A673 (cell line): ENCODE measurements around the gene TUBA3C. TPM values are rescaled to one million over a fixed set of nuclear protein-coding genes. Genes with fewer than 3 reads are reported as not detected.

Source experiments
- BruUV-seq: library from RNA; stranded (reverse); fragments of 400-500 nt; replicated peaks from 2 replicates; lab custom pipeline; 2021; lab: Mats Ljungman, UMichigan
- CTCF ChIA-PET: fragments of 300-600 bp; sonication (Branson Sonifier 250); formaldehyde crosslinking; loops from one replicate; lab custom pipeline; 2022; ENCODE audit warnings: antibody characterized with exemption; lab: Charles Lee
- POLR2A ChIA-PET: fragments of 300-600 bp; sonication (Branson Sonifier 250); formaldehyde crosslinking; loops from one replicate; lab custom pipeline; 2022; ENCODE audit warnings: antibody characterized with exemption; ENCODE audit not compliant: low non-redundant PET; lab: Charles Lee
- DNase-seq: peaks from one replicate; pipeline ENCODE4 v3.0.0-alpha.2; 2015; ENCODE audit warnings: low spot score
- H3K27ac ChIP-seq: fragments of 200-600 bp; sonication (generic); 2 replicates; pipeline ENCODE4 v1.5.1; 2016; ENCODE audit warnings: mixed run types, low read depth, mild to moderate bottlenecking, mixed read lengths, antibody characterized with exemption, low read length; ENCODE audit not compliant: poor library complexity, severe bottlenecking
- H3K27me3 ChIP-seq: fragments of 200-600 bp; sonication (generic); replicated peaks from 2 replicates; pipeline ENCODE4 v1.6.1; 2017; ENCODE audit warnings: mixed run types, low read depth, mild to moderate bottlenecking, mixed read lengths, antibody characterized with exemption, low read length; ENCODE audit not compliant: insufficient read depth, poor library complexity
- H3K36me3 ChIP-seq: fragments of 200-600 bp; sonication (generic); 2 replicates; pipeline ENCODE4 v1.6.1; 2016; ENCODE audit warnings: mixed run types, mild to moderate bottlenecking, mixed read lengths, antibody characterized with exemption, low read length; ENCODE audit not compliant: insufficient read depth, poor library complexity, severe bottlenecking
- H3K4me1 ChIP-seq: fragments of 200-600 bp; sonication (generic); 2 replicates; pipeline ENCODE4 v1.6.1; 2017; ENCODE audit warnings: mixed run types, mild to moderate bottlenecking, mixed read lengths, antibody characterized with exemption, low read length; ENCODE audit not compliant: insufficient read depth, poor library complexity, severe bottlenecking
- H3K4me3 ChIP-seq: fragments of 200-600 bp; sonication (generic); 2 replicates; pipeline ENCODE4 v1.5.1; 2016; ENCODE audit warnings: low read depth, mixed run types, mild to moderate bottlenecking, mixed read lengths, low read length; ENCODE audit not compliant: poor library complexity, severe bottlenecking
- H3K9me3 ChIP-seq: fragments of 200-600 bp; sonication (generic); 2 replicates; pipeline ENCODE4 v1.6.1; 2016; ENCODE audit warnings: mixed run types, low read depth, mild to moderate bottlenecking, mixed read lengths, antibody characterized with exemption, low read length; ENCODE audit not compliant: poor library complexity, severe bottlenecking
- EZH2 ChIP-seq: fragments of 200-600 bp; sonication (generic); IDR thresholded peaks from 2 replicates; pipeline ENCODE4 v1.6.1; 2017; ENCODE audit warnings: borderline replicate concordance, low read depth, mild to moderate bottlenecking, mixed read lengths, antibody characterized with exemption, low read length; ENCODE audit not compliant: poor library complexity, severe bottlenecking
- intact Hi-C: fragments of 100-400 bp; cut with micrococcal nuclease; formaldehyde crosslinking; loops from one replicate; pipeline ENCODE4 v1.10.0; 2022; ENCODE audit not compliant: unreplicated experiment
- total RNA-seq: library from RNA; stranded (reverse); gene quantifications from 2 replicates; pipeline ENCODE4 v1.2.3, GENCODE V29; 2021
- TF ChIP-seq, protein P1 (sequence below): fragments of 300-800, 200-600 bp; sonication (generic); conservative IDR thresholded peaks from 2 replicates; pipeline ENCODE4 v1.5.1; 2017; ENCODE audit warnings: low read depth, mild to moderate bottlenecking, antibody characterized with exemption, low read length, moderate library complexity, mixed read lengths

TUBA3C gene
- total RNA-seq, 1 experiment from 2014 or later: not detected

- Histone ChIP-seq H3K4me3 (no peak overlapping the region), H3K27me3 (no peaks in the 10 kb centered on the region), H3K4me1 (peaks cover 8% of the 10 kb centered on the region), H3K36me3 (no peaks in the 10 kb centered on the region), H3K9me3 (no peaks in the 10 kb centered on the region), H3K27ac (peak overlapping the region; percentile 67)
- ChIA-PET CTCF (no interaction called here), POLR2A (no interaction called here)
- no peak for TF ChIP-seq EZH2
- TF ChIP-seq, protein P1, sequence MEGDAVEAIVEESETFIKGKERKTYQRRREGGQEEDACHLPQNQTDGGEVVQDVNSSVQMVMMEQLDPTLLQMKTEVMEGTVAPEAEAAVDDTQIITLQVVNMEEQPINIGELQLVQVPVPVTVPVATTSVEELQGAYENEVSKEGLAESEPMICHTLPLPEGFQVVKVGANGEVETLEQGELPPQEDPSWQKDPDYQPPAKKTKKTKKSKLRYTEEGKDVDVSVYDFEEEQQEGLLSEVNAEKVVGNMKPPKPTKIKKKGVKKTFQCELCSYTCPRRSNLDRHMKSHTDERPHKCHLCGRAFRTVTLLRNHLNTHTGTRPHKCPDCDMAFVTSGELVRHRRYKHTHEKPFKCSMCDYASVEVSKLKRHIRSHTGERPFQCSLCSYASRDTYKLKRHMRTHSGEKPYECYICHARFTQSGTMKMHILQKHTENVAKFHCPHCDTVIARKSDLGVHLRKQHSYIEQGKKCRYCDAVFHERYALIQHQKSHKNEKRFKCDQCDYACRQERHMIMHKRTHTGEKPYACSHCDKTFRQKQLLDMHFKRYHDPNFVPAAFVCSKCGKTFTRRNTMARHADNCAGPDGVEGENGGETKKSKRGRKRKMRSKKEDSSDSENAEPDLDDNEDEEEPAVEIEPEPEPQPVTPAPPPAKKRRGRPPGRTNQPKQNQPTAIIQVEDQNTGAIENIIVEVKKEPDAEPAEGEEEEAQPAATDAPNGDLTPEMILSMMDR: no peak
- no peak for DNase-seq
- intact Hi-C loops: no loop called here
- BruUV-seq: no TSS peak
These were observed 4.4 kb upstream of the TUBA3C start for GRCh38 chr13:19185865-19186645.

DNA sequence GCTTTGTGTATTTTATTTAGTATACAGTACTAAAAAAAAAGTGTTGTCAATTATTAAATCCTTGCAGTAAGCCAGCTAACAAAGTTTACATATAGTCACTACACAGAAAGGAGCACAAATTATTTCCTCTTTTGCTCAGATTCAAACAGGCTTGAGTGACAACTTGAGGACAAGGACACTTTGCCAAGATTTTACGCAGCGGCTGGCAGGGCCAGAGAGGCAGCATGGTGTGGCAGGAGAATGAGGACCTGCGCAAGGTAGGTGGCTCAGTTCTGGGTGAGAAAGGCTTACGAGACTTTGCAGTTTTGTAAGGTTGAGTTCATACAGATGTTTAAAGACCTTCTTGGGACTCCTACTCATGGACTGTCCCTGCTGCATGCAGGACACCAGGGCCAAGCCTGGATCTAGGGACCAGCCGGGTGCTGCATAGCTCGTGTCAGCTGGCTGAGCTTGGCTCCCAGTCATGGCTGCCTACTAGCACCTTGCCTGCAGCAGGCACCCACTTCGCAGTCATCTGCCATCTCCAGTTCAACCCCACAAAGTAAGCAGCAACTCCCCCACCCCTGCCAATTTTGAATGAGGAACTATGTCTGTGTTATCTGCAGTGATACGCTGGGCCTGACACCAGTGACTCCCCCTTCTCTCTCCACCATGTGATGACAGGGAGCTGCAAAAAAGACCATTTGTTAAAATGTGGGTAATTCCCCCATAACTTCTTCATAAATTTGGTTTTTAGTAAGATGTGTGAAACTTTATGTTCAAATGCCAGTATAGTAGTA, 3.7 kb upstream of the TUBA3C start:
- no TSS peak for BruUV-seq
- H3K9me3 ChIP-seq: no peaks in the 10 kb centered on the region
- intact Hi-C loops: no loop called here
- peaks cover 8% of the 10 kb centered on the region for H3K4me1 ChIP-seq
- H3K36me3 ChIP-seq: no peaks in the 10 kb centered on the region
- TF ChIP-seq, protein P1: no peak
- no peak for TF ChIP-seq EZH2
- DNase-seq: no peak
- CTCF ChIA-PET: no interaction called here
- POLR2A ChIA-PET: no interaction called here
- H3K4me3 ChIP-seq: no peak overlapping the region
- no peaks in the 10 kb centered on the region for H3K27me3 ChIP-seq
- peak overlapping the region; percentile 22 for H3K27ac ChIP-seq

DNA sequence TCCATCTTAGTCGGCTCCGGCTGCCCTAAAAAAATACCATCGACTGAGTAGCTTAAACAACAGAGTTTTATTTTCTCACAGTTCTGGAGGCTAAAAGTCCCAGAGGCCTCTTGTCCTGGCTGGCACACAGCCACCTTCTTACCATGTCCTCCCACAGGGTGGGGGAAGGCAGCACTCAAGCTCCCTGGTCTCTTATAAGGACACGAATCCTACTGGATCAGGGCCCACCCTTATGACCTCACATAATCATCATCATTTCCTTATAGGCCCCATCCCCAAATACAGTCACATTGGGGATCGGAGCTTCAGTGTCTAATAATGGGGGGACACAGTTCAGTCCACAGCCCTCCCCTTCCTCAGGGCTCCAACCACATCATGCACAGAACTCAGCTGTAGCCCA, 2.6 kb upstream of the TUBA3C start:
- no TSS peak for BruUV-seq
- Histone ChIP-seq H3K36me3 (no peaks in the 10 kb centered on the region), H3K4me3 (no peak overlapping the region), H3K27ac (no peak overlapping the region), H3K9me3 (no peaks in the 10 kb centered on the region), H3K27me3 (no peaks in the 10 kb centered on the region), H3K4me1 (peaks cover 8% of the 10 kb centered on the region)
- ChIA-PET CTCF (no interaction called here), POLR2A (interaction anchor here (0.6 kb wide), 1 partner anchor 12 kb away, joined by 6 read pairs; no protein-coding TSS in a partner anchor)
- intact Hi-C loops: no loop called here
- no peak for DNase-seq
- TF ChIP-seq EZH2: no peak
- TF ChIP-seq, protein P1: no peak
